ENCODE measurements around the gene ZNF17. TPM values are rescaled to one million over a fixed set of nuclear protein-coding genes. Genes with fewer than 3 reads are reported as not detected.

The ZNF17 gene
- total and polyA plus RNA-seq, 2 of the 8 experiments (the other 6 are each of a cell fraction or from before 2014, with no cell fraction given), result 3.8 to 10.2 TPM

- H3K36me3 ChIP-seq (ENCODE audit: control insufficient read depth in 2 of 4, insufficient read depth in 4 of 4, low read length in 3 of 4), result peaks cover 1 to 6% (median 5%) of the 10 kb centered on the region in 4 experiments; a peak in 6 of 8 replicates
- H3K4me1 ChIP-seq (replicated peaks in 1 of 4; ENCODE audit: control insufficient read depth in 3 of 4, insufficient read depth in 4 of 4, low read length in 3 of 4), result peaks cover 0 to 2% (median 1%) of the 10 kb centered on the region in 4 experiments; a peak in 2 of 7 replicates
- no peaks in the 10 kb centered on the region for H4K20me1 ChIP-seq (replicated peaks in 1 of 2; ENCODE audit: control insufficient read depth in 1 of 2, insufficient read depth in 2 of 2, low read length in 2 of 2)
- H4K5ac ChIP-seq (ENCODE audit: insufficient read length, low read depth, low read length), result no peak overlapping the region
- H2BK15ac ChIP-seq (ENCODE audit: low read length), result no peak overlapping the region
- H3K9me3 ChIP-seq (ENCODE audit: insufficient read depth in 2 of 2, low read depth in 1 of 2, low read length in 1 of 2), result no peaks in the 10 kb centered on the region
- H4K8ac ChIP-seq (ENCODE audit: extremely low read depth, insufficient read depth, low read length), result no peak overlapping the region
- H3K23me2 ChIP-seq (ENCODE audit: low read depth, low read length), result peaks cover 9% of the 10 kb centered on the region
- no peak overlapping the region for H2BK120ac ChIP-seq (replicated peaks; ENCODE audit: low read depth, low read length)
- no peak overlapping the region for H3K14ac ChIP-seq (ENCODE audit: insufficient read length)
- FAIRE-seq (no peak), DNase-seq (ENCODE audit: low read depth in 1 of 2, low spot score in 2 of 2) (no peak)
- peaks cover 0 to 7% of the 10 kb centered on the region in 2 experiments; a peak in 1 of 4 replicates for H3K79me2 ChIP-seq (ENCODE audit: control insufficient read depth in 1 of 2, insufficient read depth in 2 of 2, low read length in 2 of 2)
- peak overlapping the region; percentile 47 to 81 (median 56); a peak in 7 of 8 replicates for H3K4me3 ChIP-seq (ENCODE audit: extremely low read depth in 1 of 4, insufficient read depth in 2 of 4, low read depth in 3 of 4, low read length in 4 of 4)
- H3K9ac ChIP-seq (replicated peaks in 1 of 4; ENCODE audit: extremely low read depth in 1 of 4, low read depth in 3 of 4, low read length in 3 of 4), result peak overlapping the region in 1 of 4 experiments; percentile 97; a peak in 1 of 7 replicates
- H3K27ac ChIP-seq (ENCODE audit: low read depth, low read length), result no peak overlapping the region
- H3K4ac ChIP-seq (replicated peaks; ENCODE audit: insufficient read length, low read depth, low read length), result no peak overlapping the region
- H2BK12ac ChIP-seq (ENCODE audit: low read depth, low read length), result peak overlapping the region; percentile 43; the same call in 1 of the 2 replicates
- H3K23ac ChIP-seq (ENCODE audit: insufficient read length), result no peak overlapping the region
- H2BK5ac ChIP-seq (ENCODE audit: low read depth, low read length), result no peak overlapping the region
- peaks cover 3% of the 10 kb centered on the region for H3K79me1 ChIP-seq (ENCODE audit: low read depth, low read length)
- H2AFZ ChIP-seq (ENCODE audit: low read length), result 0 out of 2 replicates have a peak overlapping the region, but pooled peaks have one; percentile 18
- no peaks in the 10 kb centered on the region for H3K27me3 ChIP-seq (replicated peaks in 1 of 4; ENCODE audit: control insufficient read depth in 3 of 4, extremely low read depth in 1 of 4, insufficient read depth in 3 of 4, low read length in 3 of 4)
- no peak overlapping the region for H4K91ac ChIP-seq (replicated peaks; ENCODE audit: insufficient read length, low read length)
- H3K56ac ChIP-seq (replicated peaks; ENCODE audit: insufficient read length, low read depth, low read length), result no peak overlapping the region
- no peak overlapping the region for H2AK5ac ChIP-seq (ENCODE audit: low read depth, low read length)
- H3K18ac ChIP-seq (ENCODE audit: extremely low read depth, low read length), result no peak overlapping the region
- no peak for TF ChIP-seq KDM4A (IDR thresholded peaks at IDR 0.05; ENCODE audit: low read depth, low read length, severe bottlenecking)
- TF ChIP-seq TEAD4 (IDR thresholded peaks at IDR 0.05; ENCODE audit: low read depth, low read length), result no peak
- TF ChIP-seq MAX (IDR thresholded peaks at IDR 0.05), result no peak
- no peak for TF ChIP-seq HDAC2 (IDR thresholded peaks at IDR 0.05; ENCODE audit: borderline replicate concordance in 1 of 2, low read depth in 2 of 2, low read length in 2 of 2)
- no peak for TF ChIP-seq PHF8 (conservative IDR thresholded peaks at IDR 0.05; ENCODE audit: low read depth, low read length)
- no peak for TF ChIP-seq ASH2L (IDR thresholded peaks at IDR 0.05; ENCODE audit: low read length)
- no peak for TF ChIP-seq ZNF274 (IDR thresholded peaks at IDR 0.05; ENCODE audit: borderline replicate concordance, extremely low read depth, low read length)
- no peak for TF ChIP-seq RXRA (IDR thresholded peaks at IDR 0.05; ENCODE audit: insufficient read depth, low read depth, low read length)
- H2BK20ac ChIP-seq (ENCODE audit: low read length), result no peak overlapping the region
- WGBS, 2 experiments (ENCODE audit: extremely low coverage in 1 of 2, insufficient coverage in 1 of 2, insufficient read length in 1 of 2, insufficient replicate concordance in 2 of 2, low coverage in 1 of 2, low lambda C conversion rate in 2 of 2, missing lambda C conversion rate in 1 of 2), result 91% methylated on average over 2 of the region's 2 CpGs; no CpG with 5 or more reads in 1 of the 2 experiments
- ChIA-PET CTCF (ENCODE audit: partially characterized antibody) (no interaction called here), POLR2A (ENCODE audit: partially characterized antibody) (interaction anchor here (0.7 to 2.5 kb wide), 4 partner anchors 8 to 28 kb away, joined by 3 to 20 read pairs (median 8); partner anchors contain the start of genes ZNF304 and ZNF548)
- H3K4me2 ChIP-seq (ENCODE audit: insufficient read depth in 1 of 2, low read depth in 2 of 2, low read length in 2 of 2), result peak overlapping the region; percentile 67 to 77
Observed at GRCh38 chr19:57362419-57362818, 48.5 kb upstream of the ZNF17 start.
